ENCODE results near the gene ZNF487.
"Not testable (repeated sequence)": the region's sequence is repeated elsewhere in the genome, so short reads cannot be mapped to it uniquely, and the experiment has no call there.

The ZNF487 gene

DNA sequence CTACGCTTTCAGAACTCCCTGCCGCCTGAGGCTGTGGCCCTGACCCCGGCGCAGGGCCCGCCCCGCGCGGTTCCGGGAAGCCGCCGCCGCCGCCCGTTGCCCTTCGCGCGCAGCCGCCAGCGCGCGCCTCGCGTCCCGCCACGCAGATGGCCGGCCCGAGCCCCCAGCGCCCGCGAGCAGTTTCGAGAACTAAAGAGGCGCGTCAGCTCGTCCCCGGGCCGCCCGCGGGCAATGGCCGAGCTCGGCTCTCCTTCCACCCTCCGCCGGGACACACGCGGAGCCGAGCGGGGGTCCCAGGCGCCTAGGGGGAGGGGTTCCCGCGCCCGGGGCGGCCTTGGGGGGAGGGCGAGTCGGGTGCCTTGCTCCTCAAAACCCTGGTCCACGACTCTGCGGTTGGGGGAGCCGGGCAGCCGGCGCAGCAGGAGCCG, 29.7 kb upstream of the ZNF487 start:
- DNase-seq, result no peak

DNA sequence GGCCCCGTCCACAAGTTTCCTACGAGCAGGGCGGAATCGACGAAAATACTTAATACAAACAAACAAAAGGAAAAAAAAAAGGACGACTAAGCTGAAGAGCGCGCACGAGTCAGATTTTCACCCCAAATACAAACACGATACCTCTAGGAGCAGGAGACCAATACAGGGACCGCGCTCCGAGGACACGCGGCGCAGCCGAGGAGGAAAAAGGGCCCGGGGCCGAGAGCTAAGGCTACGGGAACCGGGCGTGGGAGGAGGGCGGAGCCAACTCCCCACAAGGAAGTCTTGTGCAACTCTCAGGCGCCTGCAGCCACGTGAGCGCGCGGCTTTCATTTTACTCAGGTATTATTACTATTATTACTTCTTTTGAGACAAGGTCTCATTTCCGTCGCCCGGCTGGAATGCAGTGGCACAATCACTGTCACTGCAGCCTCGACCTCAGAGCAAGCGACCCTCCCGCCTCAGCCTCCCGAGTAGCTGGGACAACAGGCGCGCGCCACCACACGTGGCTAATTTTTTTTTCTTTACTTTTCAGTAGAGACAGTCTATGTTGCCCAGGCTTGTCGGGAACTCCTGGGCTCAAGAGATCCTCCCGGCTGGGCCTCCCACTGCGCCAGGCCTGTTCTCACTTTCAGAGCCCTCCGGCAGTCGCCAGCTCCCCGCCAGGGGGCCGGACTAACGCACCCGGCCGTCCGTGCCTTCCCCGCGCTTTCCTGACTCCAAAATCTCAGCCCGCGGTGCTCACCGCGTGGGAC, 29.2 kb upstream of the ZNF487 start:
- DNase-seq, result peak; percentile 38

DNA sequence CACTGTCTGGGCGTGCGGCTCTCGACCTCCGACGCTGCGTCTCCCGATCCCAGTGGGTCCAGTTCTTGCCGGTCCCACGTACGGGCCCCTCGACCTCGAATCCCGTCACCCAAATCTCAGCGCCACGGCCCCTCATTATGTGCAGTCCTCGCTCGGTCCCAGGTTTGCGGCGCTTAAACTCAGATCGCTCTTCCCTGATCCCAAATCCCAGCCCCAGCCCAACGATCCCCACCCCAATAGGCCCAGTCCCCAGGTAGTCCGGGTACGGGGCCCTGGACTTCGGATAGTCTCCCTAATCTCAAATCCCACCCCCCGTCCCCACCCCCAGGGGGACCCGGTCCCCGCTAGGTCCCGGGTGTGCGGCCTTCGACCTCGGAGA, 28.6 kb upstream of the ZNF487 start:
- DNase-seq, result no peak

DNA sequence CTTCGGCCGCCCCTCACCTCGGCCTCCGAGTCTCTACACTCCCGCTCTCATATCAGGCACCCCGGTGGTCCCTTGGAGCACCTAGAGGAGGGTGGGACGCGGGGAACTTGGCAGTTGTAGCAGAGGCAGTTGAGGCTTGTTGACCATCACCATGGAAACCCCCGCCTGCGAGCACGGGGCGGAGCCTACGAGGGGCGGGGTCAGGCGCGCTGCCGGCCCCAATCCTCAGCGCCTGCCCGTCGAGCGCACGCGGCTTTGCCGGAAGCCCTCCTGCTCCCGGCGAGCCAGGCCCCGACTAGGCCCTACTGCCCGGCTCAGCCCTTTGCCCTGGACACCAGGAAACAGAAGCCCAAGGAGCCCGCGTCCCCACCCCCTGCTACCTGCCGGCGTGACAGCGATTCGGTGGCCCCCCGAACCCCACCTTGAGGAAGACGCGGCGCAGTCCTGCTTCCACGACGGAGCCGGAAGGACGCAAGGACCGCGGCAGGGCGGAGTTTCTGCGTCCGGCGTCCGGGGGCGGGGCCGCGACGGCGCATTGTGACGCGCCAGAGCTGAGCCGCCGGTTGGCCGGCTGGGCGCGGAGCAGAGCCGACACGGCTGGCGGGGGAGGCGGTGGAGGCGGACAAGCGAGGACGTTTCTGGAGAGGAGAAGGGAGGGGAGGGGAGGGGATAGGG, 28.1 kb upstream of the ZNF487 start, which contains the start of gene HNRNPF:
HNRNPF (minus strand) TSS at position 477 of the 675 bp plus-strand sequence. CDS start 21,302 bp downstream, outside the sequence.
- DNase-seq, result peak; percentile 61

DNA sequence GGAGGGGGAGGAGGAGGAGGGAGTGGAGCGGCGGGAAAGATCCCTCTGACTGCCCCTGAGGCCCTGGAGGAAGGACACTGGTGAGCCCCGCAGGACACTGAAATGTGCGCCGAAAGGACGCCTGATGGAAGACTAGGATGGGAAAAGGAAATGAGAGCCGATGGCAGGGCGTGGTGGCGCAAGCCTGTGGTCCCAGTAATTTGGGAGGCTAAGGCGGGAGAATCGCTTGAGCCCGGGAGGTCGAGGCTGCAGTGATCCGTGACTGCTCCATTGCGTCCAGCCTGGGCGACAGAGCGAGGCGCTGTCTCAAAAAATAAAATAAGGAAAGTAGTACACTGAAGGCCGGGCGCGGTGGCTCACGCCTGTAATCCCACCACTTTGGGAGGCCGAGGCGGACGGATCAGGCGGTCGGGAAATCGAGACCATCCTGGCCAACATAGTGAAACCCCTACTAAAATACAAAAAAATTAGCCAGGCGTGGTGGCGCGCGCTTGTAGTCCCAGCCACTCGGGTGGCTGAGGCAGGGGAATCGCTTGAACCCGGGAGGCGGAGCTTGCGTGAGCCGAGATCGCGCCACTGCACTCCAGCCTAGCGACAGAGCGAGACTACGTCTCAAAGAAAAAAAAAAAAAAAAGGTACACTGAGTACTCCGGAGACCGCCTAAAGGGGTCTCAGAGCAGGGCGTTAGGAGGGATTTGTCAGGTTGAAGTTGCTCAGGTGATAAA, 27.4 kb upstream of the ZNF487 start:
- DNase-seq, result peak; percentile 8

DNA sequence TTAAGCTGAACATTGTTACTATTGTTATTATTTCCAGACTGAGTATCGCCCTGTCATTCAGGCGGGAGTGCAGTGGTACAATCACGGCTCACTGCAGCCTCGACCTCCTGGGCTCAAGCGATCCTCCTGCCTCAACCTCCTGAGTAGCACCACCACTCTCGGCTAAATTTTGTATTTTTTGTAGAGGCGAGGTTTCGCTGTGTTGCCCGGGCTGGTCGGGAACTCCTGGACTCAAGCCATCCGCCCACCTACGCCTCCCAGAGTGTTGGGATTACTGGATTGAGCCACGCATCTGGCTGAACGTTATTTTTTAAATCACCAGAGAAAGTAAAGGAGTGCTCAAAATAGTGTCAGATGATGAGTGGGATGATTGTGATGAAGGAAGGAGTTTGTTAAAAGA, 26.6 kb upstream of the ZNF487 start:
- DNase-seq, result no peak

DNA sequence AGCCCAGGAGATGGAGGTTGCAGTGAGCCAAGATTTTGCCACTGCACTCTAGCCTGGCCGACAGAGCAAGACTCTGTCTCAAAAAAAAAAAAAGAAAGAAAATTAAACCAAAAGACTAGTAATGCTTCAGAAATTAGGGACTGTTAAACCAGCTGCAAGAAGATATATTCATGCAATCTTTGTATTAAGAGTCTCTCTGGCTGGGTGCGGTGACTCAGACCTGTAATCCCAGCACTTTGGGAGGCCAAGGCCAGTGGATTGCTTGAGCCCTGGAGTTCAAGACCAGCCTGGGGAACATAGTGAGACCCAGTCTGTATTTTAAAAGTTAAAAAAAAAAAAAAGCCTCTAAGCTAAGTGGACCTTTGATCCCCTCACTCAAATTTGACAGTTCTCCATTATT, 25.4 kb upstream of the ZNF487 start:
- DNase-seq, result no peak

DNA sequence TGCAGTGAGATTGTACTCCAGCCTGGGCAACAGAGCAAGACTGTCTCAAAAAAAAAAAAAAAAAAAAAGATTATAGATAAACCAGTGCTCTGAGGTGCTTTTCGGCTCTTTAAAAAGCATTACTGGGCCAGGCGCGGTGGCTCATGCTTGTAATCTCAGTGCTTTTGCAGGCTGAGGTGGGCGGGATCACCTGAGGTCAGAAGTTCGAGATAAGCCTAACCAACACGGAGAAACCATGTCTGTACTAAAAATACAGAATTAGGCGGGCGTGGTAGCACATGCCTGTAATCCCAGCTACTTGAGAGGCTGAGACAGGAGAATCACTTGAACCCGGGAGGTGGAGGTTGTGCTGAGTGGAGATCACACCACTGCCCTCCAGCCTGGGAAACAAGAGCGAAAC, 21.4 kb upstream of the ZNF487 start:
- no peak for DNase-seq

DNA sequence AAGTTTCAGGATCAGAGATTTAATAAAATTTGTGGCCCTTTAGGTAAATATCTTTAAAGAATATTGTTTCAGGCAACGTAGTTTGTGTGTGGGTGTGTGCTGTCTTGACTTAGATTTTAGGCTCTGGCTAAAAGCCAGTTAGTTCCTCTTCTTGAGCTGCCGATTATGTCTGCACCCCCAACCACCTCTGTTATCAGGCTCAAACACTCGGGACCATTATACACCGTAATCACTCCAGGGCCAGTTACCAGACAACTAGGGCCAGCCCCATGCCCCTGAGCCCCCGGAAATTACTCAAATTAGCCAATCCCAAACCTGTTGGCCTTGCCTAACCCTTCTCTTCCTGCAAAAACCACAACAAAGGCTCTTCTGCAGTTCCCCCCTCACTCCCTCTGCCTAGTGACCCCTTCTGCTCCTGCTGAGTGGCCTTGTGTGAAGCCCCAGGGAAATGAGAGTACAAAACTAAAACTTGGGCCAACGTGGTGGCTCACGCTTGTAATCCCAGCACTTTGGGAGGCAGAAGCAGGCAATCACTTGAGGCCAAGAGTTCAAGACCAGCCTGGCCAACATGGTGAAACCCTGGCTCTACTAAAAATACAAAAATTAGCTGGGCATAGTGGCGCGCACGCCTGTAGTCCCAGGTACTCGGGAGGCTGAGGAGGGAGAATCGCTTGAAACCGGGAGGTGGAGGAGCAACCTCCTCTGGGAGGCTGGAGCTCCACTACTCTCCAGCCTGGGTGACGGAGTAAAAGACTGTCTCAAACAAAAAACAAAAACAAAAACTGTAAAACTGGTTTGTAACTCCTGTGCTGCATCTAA, 18.8 kb upstream of the ZNF487 start:
- DNase-seq, result no peak

DNA sequence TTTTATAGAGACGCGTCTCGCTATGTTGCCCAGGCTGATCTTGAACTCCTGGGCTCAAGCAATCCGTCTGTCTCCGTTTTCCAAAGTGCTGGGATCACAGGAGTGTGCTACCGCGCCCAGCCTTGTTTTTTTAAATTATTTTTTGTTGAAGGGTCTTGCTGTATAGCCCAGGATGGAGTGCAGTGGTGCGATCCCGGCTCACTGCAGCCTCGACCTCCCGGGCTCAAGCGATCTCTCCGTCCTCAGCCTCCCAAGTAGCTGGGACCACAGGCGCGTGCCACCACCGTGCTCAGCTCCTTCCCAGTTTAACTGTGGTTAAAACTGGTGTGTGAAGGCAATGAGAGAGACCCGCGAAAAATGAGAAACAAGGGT, 16.9 kb upstream of the ZNF487 start:
- no peak for DNase-seq

DNA sequence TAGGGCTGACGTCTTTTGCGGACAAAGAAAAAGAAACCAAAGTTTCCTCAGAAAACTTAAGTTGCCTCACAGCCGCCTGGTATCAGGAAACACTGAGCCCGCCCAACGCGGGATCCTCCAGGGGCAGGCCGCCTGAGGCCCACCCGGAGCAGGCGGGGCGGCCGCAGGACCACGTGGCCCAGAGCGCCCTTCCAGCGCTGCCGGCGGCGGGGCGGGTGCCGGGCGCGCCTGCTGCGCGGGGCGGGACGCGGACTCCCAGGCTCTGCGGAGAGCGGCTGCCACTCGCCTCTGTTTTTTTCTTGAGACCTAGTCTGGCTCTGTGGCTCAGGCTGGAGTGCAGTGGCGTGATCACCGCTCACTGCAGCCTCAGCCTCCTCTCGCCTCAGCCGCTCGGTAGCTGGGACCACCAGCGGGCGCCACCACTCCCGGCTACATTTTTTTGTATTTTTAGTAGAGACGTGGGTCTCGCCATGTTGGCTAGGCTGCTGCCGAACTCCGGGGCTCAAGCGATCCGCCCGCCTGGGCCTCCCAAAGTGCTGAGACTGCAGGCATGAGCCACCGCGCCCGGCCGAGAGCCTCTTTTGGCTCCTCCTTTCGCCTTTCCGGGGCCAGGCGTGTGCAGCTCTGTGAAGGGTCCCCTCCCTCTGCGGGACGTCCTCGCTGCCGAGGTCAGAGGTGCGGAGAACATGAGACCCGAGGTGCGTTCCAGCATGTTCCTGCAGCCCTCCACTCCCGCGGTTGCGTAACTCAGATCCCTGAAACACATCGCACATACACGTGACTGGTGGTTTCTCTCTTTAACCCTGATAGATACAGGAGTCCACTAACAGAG, 16.3 kb upstream of the ZNF487 start:
- peak; percentile 28 for DNase-seq

DNA sequence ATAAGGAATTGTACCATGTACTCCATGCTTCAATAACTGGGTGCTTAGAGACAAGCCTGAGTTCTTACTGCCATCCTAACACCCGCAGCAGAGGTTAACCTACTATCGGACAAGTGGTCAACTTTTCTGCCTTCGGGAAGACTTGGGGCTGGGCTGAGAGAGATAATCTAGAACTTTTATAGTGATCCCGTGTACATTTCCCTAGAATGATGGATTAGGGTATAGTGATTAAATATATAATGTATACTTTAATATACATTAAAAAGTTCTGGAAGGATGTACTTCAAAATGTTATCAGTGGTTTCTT, 15.8 kb upstream of the ZNF487 start:
- no peak for DNase-seq

DNA sequence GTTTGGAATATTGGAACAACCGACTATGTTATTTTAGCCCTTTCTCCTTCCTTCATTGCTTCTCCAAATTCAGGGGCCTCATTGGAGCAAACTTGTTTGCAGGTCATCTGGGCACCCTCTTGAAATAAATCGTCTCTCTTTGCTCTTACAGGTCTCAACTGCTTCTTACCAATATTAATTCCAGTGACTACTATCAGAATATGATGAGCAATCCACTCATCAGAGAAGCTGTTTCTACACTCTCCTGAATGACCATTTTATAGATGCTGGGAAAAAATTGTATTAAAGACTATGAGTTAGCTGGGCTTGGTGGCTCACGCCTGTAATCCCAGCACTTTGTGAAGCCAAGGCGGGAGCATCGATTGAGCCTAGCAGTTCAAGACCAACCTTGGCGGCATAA, 15.4 kb upstream of the ZNF487 start:
- DNase-seq, result no peak

DNA sequence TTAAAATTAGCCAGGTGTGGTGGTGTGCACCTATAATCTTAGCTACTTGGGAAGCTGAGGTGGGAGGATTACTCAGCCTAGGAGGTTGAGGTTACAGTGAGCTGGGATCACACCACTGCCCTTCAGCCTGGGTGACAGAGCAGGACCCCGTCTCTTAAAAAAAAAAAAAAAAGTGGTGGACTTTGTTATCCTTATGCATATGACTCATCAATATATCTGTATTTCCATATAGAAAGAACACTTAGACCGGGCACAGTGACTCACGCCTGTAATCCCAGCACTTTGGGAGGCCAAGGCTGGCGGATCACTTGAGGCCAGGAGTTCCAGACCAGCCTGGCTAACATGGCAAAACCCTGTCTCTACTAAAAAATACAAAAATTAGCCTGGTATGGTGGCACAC, 15.0 kb upstream of the ZNF487 start:
- not testable (repeated sequence) for DNase-seq

DNA sequence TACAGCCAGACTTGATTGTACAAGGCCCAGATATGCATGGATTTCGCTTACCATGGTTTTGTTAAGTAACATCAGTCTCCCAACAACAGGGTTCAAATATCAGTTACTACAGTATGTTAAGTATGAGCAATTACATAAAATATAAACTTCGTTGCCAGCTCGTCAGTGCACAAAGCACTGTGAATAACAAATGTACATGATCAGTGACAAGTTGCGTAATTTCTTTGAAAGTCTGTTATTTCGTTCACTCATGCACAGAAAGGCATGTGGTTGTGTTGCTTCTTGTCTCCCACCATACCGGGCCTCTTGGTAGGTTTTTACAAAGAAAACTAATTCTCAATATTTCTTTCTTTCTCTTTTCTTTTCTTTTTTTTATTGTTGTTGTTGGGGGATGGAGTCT, 12.5 kb upstream of the ZNF487 start:
- DNase-seq, result no peak

DNA sequence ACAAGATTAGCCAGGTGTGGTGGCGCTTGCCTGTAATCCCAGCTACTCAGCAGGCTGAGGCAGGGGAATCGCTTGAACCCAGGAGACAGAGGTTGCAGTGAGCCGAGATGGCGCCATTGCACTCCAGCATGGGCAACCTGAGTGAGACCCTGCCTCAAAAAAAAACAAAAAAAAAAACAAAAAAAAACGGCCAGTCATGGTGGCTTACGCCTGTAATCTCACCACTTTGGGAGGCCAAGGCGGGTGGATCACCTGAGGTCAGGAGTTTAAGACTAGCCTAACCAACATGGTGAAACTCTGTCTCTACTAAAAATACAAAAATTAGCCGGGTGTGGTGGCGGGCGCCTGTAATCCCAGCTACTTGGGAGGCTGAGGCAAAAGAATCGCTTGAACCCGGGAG, 10.4 kb upstream of the ZNF487 start:
- not testable (repeated sequence) for DNase-seq

DNA sequence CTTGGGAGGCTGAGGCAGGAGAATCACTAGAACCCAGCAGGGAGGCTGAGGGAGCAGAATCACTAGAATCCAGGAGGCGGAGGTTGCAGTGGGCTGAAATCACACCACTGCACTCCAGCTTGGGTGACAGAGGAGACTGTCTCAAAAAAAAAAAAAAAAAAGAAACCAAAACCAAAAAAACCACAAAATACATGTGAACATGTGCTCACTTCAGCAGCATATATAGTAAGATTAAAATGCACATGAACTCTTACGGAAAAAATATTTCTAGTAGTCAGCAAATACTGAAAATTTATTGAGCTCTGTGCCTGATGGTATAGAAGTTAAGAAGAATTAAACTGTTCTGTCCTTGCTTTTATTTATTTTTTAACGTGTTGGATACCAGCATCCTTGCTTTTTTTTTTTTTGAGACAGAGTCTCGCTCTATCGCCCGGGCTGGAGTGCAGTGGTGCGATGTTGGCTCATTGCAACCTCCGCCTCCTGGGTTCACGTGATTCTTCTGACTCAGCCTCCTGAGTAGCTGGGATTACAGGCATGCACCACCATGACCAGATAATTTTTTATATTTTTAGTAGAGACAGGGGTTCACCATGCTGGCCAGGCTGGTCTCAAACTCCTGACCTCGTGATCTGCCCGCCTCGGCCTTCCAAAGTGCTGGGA, 9.6 kb upstream of the ZNF487 start:
- DNase-seq, result no peak

DNA sequence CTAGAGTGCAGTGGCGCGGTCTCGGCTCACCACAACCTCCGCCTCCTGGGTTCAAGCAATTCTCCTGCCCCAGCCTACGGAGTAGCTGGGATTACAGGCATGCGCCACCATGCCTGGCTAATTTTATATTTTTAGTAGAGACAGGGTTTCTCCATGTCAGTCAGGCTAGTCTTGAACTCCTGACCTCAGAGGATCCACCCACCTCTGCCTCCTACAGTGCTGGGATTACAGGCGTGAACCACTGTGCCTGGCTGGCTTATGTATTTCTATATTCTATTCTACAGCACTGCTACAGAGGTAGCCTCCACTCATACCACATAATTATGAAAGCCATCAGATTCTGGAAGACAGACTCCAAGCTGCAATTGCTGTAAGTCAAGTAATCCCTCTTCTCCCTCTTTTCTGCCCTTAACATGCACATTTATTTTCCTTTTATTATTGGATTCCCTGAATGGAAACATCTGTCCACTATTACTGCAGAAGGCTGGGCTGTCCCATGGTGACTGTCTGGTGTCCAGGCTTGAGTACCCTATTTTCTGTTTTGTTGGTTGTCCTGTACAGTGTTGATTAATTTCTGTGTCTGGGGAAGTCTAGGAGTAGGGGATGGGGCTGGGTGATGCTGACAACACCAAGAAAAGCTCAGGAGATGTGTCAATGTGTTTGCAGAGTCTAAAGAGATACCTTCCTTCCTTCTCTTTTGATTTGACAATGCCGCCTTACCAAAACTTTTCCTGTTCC, 5.8 kb upstream of the ZNF487 start:
- DNase-seq, result no peak

DNA sequence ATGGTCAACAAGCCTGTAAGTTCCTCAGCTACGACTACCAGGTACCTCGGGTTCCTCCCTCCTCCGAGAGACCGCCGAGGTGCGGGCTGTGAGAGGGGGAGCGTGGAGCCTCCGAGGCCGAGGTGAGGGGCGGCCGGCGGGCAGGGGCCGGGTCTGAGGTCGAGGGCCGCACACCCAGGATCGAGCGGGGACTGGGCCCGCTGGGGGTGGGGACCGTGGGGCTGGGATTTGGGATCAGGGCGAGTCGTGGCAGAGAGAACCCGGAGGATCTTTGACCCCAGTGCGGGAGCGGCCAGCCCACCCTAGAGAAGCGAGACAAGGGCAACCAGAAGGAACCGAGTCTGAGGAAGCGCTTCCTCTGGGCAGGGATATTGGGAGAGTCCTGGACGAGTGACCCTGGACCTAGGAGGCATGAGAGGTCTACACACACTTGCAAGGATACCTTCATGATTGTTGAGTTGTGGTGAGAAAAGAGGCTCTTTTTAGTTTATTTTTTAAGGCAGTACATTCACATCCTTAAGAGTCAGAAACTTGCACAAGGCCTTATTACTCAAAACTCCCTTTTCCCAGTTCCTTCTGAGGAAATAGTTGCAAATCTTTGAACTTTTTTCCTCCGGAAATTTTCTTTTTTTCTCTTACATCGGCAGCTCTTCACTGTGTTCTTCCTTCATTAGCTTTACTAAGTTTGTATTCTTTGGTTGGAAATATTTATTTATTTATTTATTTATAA, 395 bp downstream of the ZNF487 start:
- DNase-seq, result no peak

DNA sequence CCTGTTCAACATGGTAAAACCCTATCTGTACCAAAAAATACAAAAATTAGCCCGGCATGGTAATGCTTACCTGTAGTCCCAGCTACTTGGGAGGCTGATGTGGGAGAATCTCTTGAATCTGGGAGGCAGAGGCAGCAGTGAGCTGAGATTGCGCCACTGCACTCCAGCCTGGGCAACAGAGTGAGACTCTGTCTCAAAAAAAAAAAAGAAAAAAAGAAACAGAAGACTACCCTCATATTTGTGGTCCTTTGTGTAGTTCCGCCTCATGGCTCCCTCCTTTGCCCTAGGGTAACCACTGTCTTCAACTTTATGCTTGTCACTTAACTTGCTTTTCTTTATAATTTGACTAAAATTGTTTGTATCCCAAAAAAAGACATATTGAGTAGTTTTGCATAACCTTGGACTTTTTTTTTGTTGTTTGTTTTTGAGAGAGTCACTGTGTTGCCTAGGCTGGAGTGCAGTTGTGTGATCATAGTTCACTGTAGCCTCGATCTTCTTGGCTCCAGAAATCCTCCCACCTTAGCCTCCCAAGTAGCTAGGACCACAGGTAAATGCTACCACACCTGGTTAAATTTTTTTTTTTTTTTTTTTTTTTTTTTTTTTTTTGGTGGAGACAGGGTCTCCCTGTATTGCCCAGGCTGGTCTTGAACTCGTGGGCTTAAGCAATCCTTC, 3.7 kb downstream of the ZNF487 start:
- no peak for DNase-seq

Data from DMS79 treated with DMSO at 0.1 percent for 48 hours (cell line).